ENCODE results near the gene APEH. TPM values are rescaled to one million over a fixed set of nuclear protein-coding genes. Genes with fewer than 3 reads are reported as not detected.

The APEH gene
- total RNA-seq, 1 donor from 2014 or later = 53.3 TPM

DNA sequence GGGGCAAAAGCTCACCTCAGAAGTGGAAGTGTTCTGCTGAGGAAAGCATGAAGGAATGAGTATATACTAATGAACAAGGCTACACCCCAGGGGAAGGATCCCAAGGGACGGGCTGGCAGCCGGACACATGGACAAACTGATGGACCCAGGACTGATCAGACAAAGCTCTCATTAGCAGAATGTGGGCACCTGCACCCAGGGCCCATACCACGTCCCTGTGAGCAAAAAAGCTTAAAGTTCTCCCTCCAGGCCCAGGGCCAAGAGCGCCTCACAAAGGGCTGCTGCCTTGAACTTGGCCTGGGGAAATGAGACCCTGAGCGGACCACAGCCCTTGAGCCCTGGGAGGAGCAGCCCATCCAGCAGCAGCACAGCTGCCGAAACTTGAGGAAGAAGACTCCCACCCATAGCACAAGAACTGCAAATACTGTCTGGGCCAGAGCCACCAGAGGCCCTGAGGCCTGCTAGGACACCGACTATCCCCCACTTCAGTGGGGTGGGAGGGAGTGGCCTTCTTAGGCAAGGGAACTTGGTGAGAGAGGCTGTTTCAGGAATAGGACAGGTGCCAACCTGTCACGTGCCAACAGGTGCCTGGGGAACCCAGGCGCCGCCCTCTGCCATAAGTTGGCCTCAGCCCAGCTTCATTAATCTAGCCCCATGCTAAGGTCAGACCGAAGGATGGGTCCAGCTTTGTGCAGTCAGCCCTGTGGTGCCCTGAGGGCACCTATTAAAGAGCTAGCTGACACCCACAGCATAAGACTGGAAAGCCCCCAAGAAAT lies 51.9 kb downstream of the APEH start:
- Histone ChIP-seq H3K4me3 (no peak overlapping the region), H3K9me3 (no peaks in the 10 kb centered on the region), H3K36me3 (peaks cover 0 to 34% of the 10 kb centered on the region in 2 donors), H3K27ac (no peak overlapping the region), H3K27me3 (no peaks in the 10 kb centered on the region), H3K4me1 (peaks cover 28% of the 10 kb centered on the region)
- intact Hi-C loops (cut with DNase I) = loop anchor here (10.0 kb wide), 1 partner anchor 119 kb away; no protein-coding TSS in a partner anchor
- DNase-seq (ENCODE audit: extremely low spot score in 2 of 2) = peak in 1 of 2 donors; percentile 84
- TF ChIP-seq POLR2A (IDR thresholded peaks at IDR 0.05) (no peak), POLR2AphosphoS5 (IDR thresholded peaks at IDR 0.05; ENCODE audit: insufficient read depth in 1 of 2, low read depth in 1 of 2) (no peak)
- TF ChIP-seq, protein P1, sequence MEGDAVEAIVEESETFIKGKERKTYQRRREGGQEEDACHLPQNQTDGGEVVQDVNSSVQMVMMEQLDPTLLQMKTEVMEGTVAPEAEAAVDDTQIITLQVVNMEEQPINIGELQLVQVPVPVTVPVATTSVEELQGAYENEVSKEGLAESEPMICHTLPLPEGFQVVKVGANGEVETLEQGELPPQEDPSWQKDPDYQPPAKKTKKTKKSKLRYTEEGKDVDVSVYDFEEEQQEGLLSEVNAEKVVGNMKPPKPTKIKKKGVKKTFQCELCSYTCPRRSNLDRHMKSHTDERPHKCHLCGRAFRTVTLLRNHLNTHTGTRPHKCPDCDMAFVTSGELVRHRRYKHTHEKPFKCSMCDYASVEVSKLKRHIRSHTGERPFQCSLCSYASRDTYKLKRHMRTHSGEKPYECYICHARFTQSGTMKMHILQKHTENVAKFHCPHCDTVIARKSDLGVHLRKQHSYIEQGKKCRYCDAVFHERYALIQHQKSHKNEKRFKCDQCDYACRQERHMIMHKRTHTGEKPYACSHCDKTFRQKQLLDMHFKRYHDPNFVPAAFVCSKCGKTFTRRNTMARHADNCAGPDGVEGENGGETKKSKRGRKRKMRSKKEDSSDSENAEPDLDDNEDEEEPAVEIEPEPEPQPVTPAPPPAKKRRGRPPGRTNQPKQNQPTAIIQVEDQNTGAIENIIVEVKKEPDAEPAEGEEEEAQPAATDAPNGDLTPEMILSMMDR (IDR thresholded peaks at IDR 0.05) = no peak

DNA sequence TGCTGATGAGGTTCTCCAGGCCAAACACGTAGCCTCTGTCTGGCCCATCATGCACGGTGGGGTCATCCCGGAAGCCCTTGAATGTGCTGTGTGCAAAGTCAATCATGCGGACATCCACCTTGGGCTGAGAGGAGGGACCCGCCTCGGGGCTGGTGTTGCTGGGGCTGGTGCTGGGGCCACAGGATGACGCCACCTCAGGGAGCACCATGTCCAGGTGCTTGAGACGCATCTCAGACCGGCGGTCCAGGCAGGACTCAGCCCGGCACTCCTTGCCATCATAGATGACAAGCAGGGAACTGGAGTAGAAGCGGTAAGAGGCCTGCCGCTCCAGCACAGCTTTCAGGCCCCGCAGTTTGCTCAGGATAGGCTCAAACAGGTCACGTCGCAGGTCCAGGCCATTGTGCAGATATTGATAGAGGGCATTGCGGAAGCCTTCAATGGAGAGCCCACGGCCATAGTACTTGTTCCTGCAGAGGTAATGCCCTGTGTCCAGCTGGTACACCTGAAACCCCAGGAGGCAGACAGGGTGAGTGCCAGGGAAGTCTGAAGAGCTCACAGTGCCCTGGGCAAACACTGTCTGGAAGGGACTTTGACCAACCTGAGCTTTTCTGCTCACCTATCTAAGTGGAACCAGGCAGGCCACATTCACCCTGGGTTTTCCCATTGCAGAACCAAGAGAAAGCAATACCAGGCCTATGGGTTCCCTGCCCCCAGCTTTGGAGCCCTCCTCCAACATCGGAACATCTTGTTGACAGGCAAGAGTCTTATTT lies 53.2 kb downstream of the APEH start:
- DNase-seq (ENCODE audit: extremely low spot score in 2 of 2) = no peak
- intact Hi-C loops (cut with DNase I) = loop anchor here (10.0 kb wide), 1 partner anchor 117 kb away; no protein-coding TSS in a partner anchor
- H3K36me3 ChIP-seq = peaks cover 0 to 40% of the 10 kb centered on the region in 2 donors

DNA sequence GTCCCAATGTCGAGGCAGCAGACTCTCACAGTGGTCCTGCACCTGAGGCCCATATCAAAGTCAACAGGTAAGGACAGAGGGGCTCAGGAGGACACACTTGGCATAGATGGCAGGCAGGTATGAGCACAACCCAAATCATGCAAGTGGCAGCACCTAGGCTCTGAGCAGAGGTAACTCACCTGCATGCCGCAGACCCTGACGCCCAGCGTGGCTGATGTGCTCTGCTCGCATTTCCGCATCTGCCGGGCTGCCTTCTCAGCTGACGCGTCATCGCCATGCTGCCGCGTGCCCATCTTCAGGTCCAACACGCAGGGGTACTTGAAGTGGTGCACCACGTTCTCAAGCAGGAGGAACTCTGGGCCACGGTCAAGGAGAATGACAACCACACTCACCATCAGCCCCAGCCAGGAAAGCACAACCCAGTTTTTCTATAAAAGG lies 53.8 kb downstream of the APEH start:
- intact Hi-C loops (cut with DNase I) = loop anchor here (10.0 kb wide), 1 partner anchor 117 kb away; no protein-coding TSS in a partner anchor

More for the DNA sequence above, 53.2 kb downstream of the APEH start:
- no peaks in the 10 kb centered on the region for H3K27me3 ChIP-seq
- H3K4me3 ChIP-seq = no peak overlapping the region
- no peak for TF ChIP-seq POLR2A (IDR thresholded peaks at IDR 0.05)
- TF ChIP-seq POLR2AphosphoS5 (IDR thresholded peaks at IDR 0.05; ENCODE audit: insufficient read depth in 1 of 2, low read depth in 1 of 2) = no peak
- TF ChIP-seq, protein P1 (IDR thresholded peaks at IDR 0.05) = no peak
- H3K4me1 ChIP-seq = peaks cover 24% of the 10 kb centered on the region
- no peak overlapping the region for H3K27ac ChIP-seq
- H3K9me3 ChIP-seq = no peaks in the 10 kb centered on the region

DNA sequence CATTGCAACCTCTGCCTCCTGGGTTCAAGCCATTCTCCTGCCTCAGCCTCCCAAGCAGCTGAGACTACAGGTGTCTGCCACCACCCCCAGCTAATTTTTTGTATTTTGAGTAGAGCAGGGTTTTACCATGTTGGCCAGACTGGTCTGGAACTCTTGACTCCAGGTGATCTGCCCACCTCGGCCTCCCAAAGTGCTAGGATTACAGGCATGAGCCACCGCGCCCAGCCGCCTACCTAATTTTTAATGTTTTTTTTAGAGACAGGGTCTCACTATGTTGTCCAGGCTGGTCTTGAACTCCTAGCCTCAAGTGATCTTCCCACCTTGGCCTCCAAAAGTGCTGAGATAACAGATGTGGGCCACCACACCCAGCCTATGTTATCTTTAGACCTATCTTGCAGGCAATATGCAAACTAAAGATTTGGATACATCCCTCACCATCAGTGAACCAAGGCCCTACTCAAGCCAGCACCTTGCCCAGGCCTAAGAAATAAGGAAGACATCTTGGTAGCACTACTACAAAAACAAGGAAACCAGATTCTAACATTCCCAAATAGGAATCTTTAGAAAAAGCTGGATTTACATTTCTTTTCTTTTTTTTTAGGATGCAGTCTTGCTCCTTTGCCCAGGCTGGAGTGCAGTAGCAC lies 55.9 kb downstream of the APEH start:
- Histone ChIP-seq H3K4me1 (peaks cover 2% of the 10 kb centered on the region), H3K27ac (no peak overlapping the region), H3K36me3 (peaks cover 0 to 53% of the 10 kb centered on the region in 2 donors), H3K27me3 (no peaks in the 10 kb centered on the region), H3K9me3 (no peaks in the 10 kb centered on the region), H3K4me3 (no peak overlapping the region)
- TF ChIP-seq POLR2AphosphoS5 (IDR thresholded peaks at IDR 0.05; ENCODE audit: insufficient read depth in 1 of 2, low read depth in 1 of 2) (no peak), POLR2A (IDR thresholded peaks at IDR 0.05) (no peak)
- TF ChIP-seq, protein P1 (IDR thresholded peaks at IDR 0.05) = no peak
- no peak for DNase-seq (ENCODE audit: extremely low spot score in 2 of 2)
- intact Hi-C loops (cut with DNase I) = loop anchor here (10.0 kb wide), 1 partner anchor 115 kb away; no protein-coding TSS in a partner anchor

More for the DNA sequence above, 53.8 kb downstream of the APEH start:
- peaks cover 18% of the 10 kb centered on the region for H3K4me1 ChIP-seq
- no peak for DNase-seq (ENCODE audit: extremely low spot score in 2 of 2)
- H3K27me3 ChIP-seq = no peaks in the 10 kb centered on the region
- H3K27ac ChIP-seq = no peak overlapping the region
- no peak overlapping the region for H3K4me3 ChIP-seq
- TF ChIP-seq POLR2AphosphoS5 (IDR thresholded peaks at IDR 0.05; ENCODE audit: insufficient read depth in 1 of 2, low read depth in 1 of 2) (no peak), POLR2A (IDR thresholded peaks at IDR 0.05) (no peak)
- TF ChIP-seq, protein P1 (IDR thresholded peaks at IDR 0.05) = no peak
- no peaks in the 10 kb centered on the region for H3K9me3 ChIP-seq
- H3K36me3 ChIP-seq = peaks cover 0 to 45% of the 10 kb centered on the region in 2 donors
